A549 treated with AZD9567 at 1 μM for 4 hours (cell line): Measurements from ENCODE around the gene MRPL27. TPM values are rescaled to one million over a fixed set of nuclear protein-coding genes. Genes with fewer than 3 reads are reported as not detected.

ENCODE experiments used
- total RNA-seq: library from RNA; stranded (reverse); fragments of 200-300 nt; extraction: Qiagen RNA extraction; gene quantifications from 5 replicates; pipeline ENCODE4 v1.2.3, GENCODE V29; 2022; ENCODE audit not compliant: insufficient read depth

Gene MRPL27
- total RNA-seq, result 96.4 to 155 TPM (median 144 TPM) in 5 replicates

GRCh38 chr17:50372758-50373556, at the start of gene MRPL27, which contains the start of gene EME1:
Gene MRPL27 (minus strand): TSS chr17:50373184. CDS start chr17:50373170, 14 bp downstream.
Gene EME1 (plus strand): TSS chr17:50373229. CDS start chr17:50375209, 1,980 bp downstream.

GRCh38 chr17:50397111-50397918, 24.3 kb upstream of the MRPL27 start, which contains the start of gene LRRC59:
Gene LRRC59 (minus strand): TSS chr17:50397523. CDS start chr17:50397317, 206 bp downstream.

GRCh38 chr17:50345432-50346312, 27.3 kb downstream of the MRPL27 start, which contains the start of gene XYLT2:
Gene XYLT2 (plus strand): TSS chr17:50346126. CDS start chr17:50346141, 15 bp downstream.

Other genes starting within 250 kb of the MRPL27 start
- 0.31 to 0.52 TPM (median 0.44 TPM) in 4 of 5 replicates, not detected in the other for gene SAMD14, start 243.0 kb downstream of the MRPL27 start, total RNA-seq
- 31.8 to 47.8 TPM (median 44.8 TPM) in 5 replicates for gene PPP1R9B, start 222.5 kb downstream of the MRPL27 start, total RNA-seq
- 0.84 to 2.0 TPM (median 1.3 TPM) in 4 of 5 replicates, not detected in the other for gene SGCA, start 207.2 kb downstream of the MRPL27 start, total RNA-seq
- gene COL1A1, start 171.6 kb downstream of the MRPL27 start, total RNA-seq, result 5.0 to 12.4 TPM (median 8.0 TPM) in 5 replicates
- 12.6 to 30.1 TPM (median 15.7 TPM) in 5 replicates for gene TMEM92, start 98.7 kb downstream of the MRPL27 start, total RNA-seq
- gene XYLT2, start 27.1 kb downstream of the MRPL27 start, total RNA-seq, result 19.5 to 24.4 TPM (median 23.5 TPM) in 5 replicates
- gene EME1, start within 50 bp of the MRPL27 start, total RNA-seq, result 16.3 to 18.7 TPM (median 17.1 TPM) in 5 replicates
- 223 to 244 TPM (median 234 TPM) in 5 replicates for gene LRRC59, start 24.3 kb upstream of the MRPL27 start, total RNA-seq
- 12.2 to 15.3 TPM (median 14.5 TPM) in 5 replicates for gene ACSF2, start 53.0 kb upstream of the MRPL27 start, total RNA-seq
- not detected in 5 replicates for gene CHAD, start 95.7 kb upstream of the MRPL27 start, total RNA-seq
- 21.7 to 38.2 TPM (median 34.6 TPM) in 5 replicates for gene RSAD1, start 105.7 kb upstream of the MRPL27 start, total RNA-seq
- gene MYCBPAP, start 135.3 kb upstream of the MRPL27 start, total RNA-seq, result 0.38 to 3.2 TPM (median 0.53 TPM) in 5 replicates
- gene EPN3, start 159.6 kb upstream of the MRPL27 start, total RNA-seq, result 0.07 to 0.16 TPM (median 0.11 TPM) in 4 of 5 replicates, not detected in the other
- 57.5 to 87.2 TPM (median 83.8 TPM) in 5 replicates for gene SPATA20, start 174.0 kb upstream of the MRPL27 start, total RNA-seq
- gene CACNA1G, start 187.5 kb upstream of the MRPL27 start, total RNA-seq, result 1.5 to 3.9 TPM (median 3.6 TPM) in 5 replicates